ENCODE data around the gene KLK13. TPM values are rescaled to one million over a fixed set of nuclear protein-coding genes. Genes with fewer than 3 reads are reported as not detected.

KLK13 gene
- total RNA-seq, 1 donor from 2014 or later, result 0.56 TPM

DNA sequence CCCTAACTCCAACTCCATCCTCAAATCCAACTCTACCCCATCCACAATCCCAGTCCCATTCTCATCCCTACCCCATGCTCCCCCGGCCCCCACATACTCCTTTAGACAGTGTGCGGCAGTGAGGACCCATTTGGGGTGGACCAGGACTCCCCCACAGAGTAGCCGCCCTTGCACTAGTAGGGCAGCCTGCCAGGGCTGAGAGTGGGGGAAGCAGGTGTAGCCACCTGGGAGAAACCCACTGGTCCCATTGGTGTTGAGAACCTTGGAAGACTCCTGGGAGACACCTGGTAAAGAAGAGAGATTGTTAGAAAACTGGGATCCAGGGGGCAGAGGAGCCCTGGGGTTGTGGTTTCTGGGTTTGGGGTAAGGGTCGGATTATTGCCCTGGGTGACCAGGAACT, 4.6 kb downstream of the KLK13 start:
- ATAC-seq, result no peak
- Histone ChIP-seq H3K9me3 (no peaks in the 10 kb centered on the region), H3K4me3 (no peak overlapping the region), H3K4me1 (peaks cover 7% of the 10 kb centered on the region), H3K36me3 (no peaks in the 10 kb centered on the region), H3K27me3 (ENCODE audit: low read depth) (peaks cover 31% of the 10 kb centered on the region), H3K27ac (no peak overlapping the region)
- TF ChIP-seq, protein P1, sequence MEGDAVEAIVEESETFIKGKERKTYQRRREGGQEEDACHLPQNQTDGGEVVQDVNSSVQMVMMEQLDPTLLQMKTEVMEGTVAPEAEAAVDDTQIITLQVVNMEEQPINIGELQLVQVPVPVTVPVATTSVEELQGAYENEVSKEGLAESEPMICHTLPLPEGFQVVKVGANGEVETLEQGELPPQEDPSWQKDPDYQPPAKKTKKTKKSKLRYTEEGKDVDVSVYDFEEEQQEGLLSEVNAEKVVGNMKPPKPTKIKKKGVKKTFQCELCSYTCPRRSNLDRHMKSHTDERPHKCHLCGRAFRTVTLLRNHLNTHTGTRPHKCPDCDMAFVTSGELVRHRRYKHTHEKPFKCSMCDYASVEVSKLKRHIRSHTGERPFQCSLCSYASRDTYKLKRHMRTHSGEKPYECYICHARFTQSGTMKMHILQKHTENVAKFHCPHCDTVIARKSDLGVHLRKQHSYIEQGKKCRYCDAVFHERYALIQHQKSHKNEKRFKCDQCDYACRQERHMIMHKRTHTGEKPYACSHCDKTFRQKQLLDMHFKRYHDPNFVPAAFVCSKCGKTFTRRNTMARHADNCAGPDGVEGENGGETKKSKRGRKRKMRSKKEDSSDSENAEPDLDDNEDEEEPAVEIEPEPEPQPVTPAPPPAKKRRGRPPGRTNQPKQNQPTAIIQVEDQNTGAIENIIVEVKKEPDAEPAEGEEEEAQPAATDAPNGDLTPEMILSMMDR (IDR thresholded peaks at IDR 0.05), result no peak
- no peak for DNase-seq
- intact Hi-C loops (cut with DNase I), result no loop called here

DNA sequence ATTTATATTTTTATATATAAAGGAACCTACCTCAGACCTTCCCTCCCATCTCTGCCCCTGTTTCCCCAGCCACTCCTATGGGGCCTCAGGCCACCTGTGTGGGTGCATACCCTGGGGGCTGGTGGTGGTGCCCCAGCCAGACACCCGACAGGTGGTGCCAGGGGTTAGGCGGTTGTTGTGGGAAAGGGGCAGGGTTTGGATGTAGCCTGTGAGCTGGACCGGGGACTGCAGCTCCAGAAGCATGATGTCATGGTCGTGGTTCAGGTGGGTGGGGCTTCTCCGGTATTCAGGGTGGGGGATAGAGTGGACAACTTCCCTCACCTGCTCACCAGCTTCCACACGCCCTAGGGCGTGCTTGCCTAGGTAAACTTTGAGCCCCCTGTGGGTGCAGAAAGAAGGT, 5.2 kb downstream of the KLK13 start:
- DNase-seq (no peak), ATAC-seq (no peak)
- TF ChIP-seq, protein P1 (IDR thresholded peaks at IDR 0.05), result no peak
- H3K4me1 ChIP-seq, result peaks cover 2% of the 10 kb centered on the region
- H3K27me3 ChIP-seq (ENCODE audit: low read depth), result peaks cover 24% of the 10 kb centered on the region
- no peak overlapping the region for H3K4me3 ChIP-seq
- intact Hi-C loops (cut with DNase I), result no loop called here
- no peaks in the 10 kb centered on the region for H3K9me3 ChIP-seq
- no peaks in the 10 kb centered on the region for H3K36me3 ChIP-seq
- H3K27ac ChIP-seq, result no peak overlapping the region

DNA sequence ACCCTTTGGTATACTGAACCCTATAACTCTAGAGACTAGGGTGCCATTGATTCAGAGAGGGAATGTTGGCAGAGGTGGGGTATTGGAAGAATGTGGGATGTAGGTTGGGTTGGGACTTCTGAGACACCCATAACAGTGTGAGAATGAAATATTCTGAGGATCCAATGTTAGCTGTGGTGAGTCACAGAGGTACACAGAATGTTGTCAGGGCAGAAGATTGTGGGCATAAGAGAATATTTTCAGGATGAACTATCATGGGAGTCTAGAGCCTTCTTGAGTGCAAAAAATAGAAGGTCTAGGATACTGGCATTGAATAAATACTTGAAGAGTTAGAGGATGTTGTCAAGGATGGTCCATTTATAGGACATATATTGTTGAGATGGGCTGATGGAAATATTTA, 9.0 kb downstream of the KLK13 start:
- intact Hi-C loops (cut with DNase I), result no loop called here
- no peaks in the 10 kb centered on the region for H3K9me3 ChIP-seq
- H3K4me3 ChIP-seq, result no peak overlapping the region
- TF ChIP-seq, protein P1 (IDR thresholded peaks at IDR 0.05), result no peak
- ATAC-seq (no peak), DNase-seq (no peak)
- H3K4me1 ChIP-seq, result no peaks in the 10 kb centered on the region
- H3K27ac ChIP-seq, result no peak overlapping the region
- H3K36me3 ChIP-seq, result no peaks in the 10 kb centered on the region
- no peaks in the 10 kb centered on the region for H3K27me3 ChIP-seq (ENCODE audit: low read depth)

DNA sequence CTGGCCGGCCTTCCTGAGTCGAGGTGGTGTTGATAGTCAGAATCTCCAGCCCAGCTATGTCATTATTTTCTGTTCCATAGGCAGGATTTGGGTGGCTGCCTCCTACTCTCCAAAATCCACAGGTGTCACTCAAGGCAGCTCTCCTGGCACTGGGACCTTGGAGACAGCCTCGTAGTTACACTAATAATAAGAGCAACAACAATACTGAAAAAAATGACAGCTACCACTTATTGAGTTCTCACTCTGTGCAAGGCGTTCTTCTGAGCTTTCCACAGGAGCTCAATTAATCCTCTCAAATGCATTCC, 17.9 kb downstream of the KLK13 start:
- Histone ChIP-seq H3K4me1 (no peaks in the 10 kb centered on the region), H3K27ac (no peak overlapping the region), H3K27me3 (ENCODE audit: low read depth) (peaks cover 5% of the 10 kb centered on the region), H3K36me3 (no peaks in the 10 kb centered on the region), H3K9me3 (peaks cover 3% of the 10 kb centered on the region), H3K4me3 (no peak overlapping the region)
- ATAC-seq (no peak), DNase-seq (no peak)
- TF ChIP-seq, protein P1 (IDR thresholded peaks at IDR 0.05), result no peak
- intact Hi-C loops (cut with DNase I), result no loop called here

DNA sequence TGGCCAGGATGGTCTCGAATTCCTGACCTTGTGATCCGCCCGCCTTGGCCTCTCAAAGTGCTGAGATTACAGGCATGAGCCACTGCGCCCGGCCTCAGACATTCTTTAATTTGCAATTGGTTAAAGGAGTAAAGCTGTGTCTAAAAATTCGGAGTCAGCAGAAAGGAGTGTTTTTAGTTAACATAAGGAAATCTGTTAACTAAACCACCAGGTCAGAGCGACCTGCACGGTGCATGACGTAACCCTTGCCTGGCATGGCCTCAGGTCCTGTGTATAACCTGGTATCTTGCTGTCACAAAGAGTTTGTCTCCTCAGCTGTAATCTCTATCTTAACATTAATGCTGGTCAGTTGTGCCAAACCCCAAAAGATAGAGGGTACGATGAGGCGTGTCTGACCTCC, 20.6 kb downstream of the KLK13 start:
- TF ChIP-seq, protein P1 (IDR thresholded peaks at IDR 0.05), result no peak
- ATAC-seq (no peak), DNase-seq (no peak)
- intact Hi-C loops (cut with DNase I), result no loop called here
- Histone ChIP-seq H3K4me1 (no peaks in the 10 kb centered on the region), H3K27me3 (ENCODE audit: low read depth) (no peaks in the 10 kb centered on the region), H3K27ac (no peak overlapping the region), H3K36me3 (no peaks in the 10 kb centered on the region), H3K9me3 (no peaks in the 10 kb centered on the region), H3K4me3 (no peak overlapping the region)

DNA sequence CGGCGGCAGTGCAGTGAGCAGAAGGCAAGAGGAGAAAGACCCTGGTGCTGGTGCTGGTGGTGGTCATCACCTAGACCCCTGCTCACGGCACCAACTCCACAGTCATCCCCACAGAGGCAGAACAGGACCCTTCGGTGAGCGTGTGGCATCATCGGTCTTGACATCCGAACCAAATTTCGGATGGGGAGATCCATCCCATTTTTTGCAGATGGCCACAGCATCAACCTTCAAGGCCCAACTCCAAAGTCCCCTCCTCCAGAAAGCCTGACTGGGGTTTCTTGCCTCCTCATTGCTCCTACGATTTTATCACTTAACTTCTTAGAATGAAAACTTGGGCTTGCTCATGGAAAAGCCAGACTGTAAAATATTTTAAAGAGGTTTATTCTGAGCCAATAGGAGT, 21.4 kb downstream of the KLK13 start:
- Histone ChIP-seq H3K9me3 (no peaks in the 10 kb centered on the region), H3K4me1 (no peaks in the 10 kb centered on the region), H3K27me3 (ENCODE audit: low read depth) (no peaks in the 10 kb centered on the region), H3K36me3 (no peaks in the 10 kb centered on the region), H3K4me3 (no peak overlapping the region), H3K27ac (no peak overlapping the region)
- TF ChIP-seq, protein P1 (IDR thresholded peaks at IDR 0.05), result no peak
- DNase-seq, result no peak
- intact Hi-C loops (cut with DNase I), result no loop called here
- ATAC-seq, result no peak
